H9 (cell line): ENCODE results near the gene PBX1. TPM values are rescaled to one million over a fixed set of nuclear protein-coding genes. Genes with fewer than 3 reads are reported as not detected.
A peak's percentile ranks its signal among the peaks of the same experiment; 100 is the strongest.

Experiments used
- DNase-seq: peaks from one replicate; pipeline ENCODE4 v3.0.0-alpha.2; 2017
- H2AFZ ChIP-seq: one replicate; pipeline ENCODE4 v1.6.1; 2013; ENCODE audit warnings: mild to moderate bottlenecking, low read length, control low read depth, moderate library complexity
- H2AK5ac ChIP-seq: 2 replicates; pipeline ENCODE4 v1.6.1; 2013; ENCODE audit warnings: low read length, control low read depth, mixed read lengths; ENCODE audit not compliant: insufficient read length
- H2BK120ac ChIP-seq: one replicate; pipeline ENCODE4 v1.6.1; 2013; ENCODE audit warnings: low read depth, mild to moderate bottlenecking, low read length, control low read depth, inconsistent platforms; ENCODE audit not compliant: poor library complexity, severe bottlenecking
- H2BK12ac ChIP-seq: 2 replicates; pipeline ENCODE4 v1.6.1; 2013; ENCODE audit warnings: low read length, control low read depth, mixed read lengths, low read depth; ENCODE audit not compliant: insufficient read length
- H2BK15ac ChIP-seq: 2 replicates; pipeline ENCODE4 v1.6.1; 2013; ENCODE audit warnings: low read depth, low read length, control low read depth
- H2BK20ac ChIP-seq: one replicate; pipeline ENCODE4 v1.6.1; 2013; ENCODE audit warnings: low read depth, mild to moderate bottlenecking, low read length, control low read depth, inconsistent platforms; ENCODE audit not compliant: poor library complexity, severe bottlenecking
- H2BK5ac ChIP-seq: 2 replicates; pipeline ENCODE4 v1.6.1; 2013; ENCODE audit warnings: low read length, control low read depth, mixed read lengths; ENCODE audit not compliant: insufficient read length
- H3K14ac ChIP-seq: 2 replicates; pipeline ENCODE4 v1.6.1; 2013; ENCODE audit warnings: low read length, control low read depth; ENCODE audit not compliant: insufficient read depth
- H3K18ac ChIP-seq: 2 replicates; pipeline ENCODE4 v1.6.1; 2013; ENCODE audit warnings: low read depth, mild to moderate bottlenecking, mixed read lengths, low read length, control low read depth; ENCODE audit not compliant: insufficient read length
- H3K23ac ChIP-seq: 2 replicates; pipeline ENCODE4 v1.6.1; 2013; ENCODE audit warnings: low read length, control low read depth, mixed read lengths, low read depth; ENCODE audit not compliant: insufficient read length
- H3K23me2 ChIP-seq: 2 replicates; pipeline ENCODE4 v1.6.1; 2013; ENCODE audit warnings: low read depth, mild to moderate bottlenecking, mixed read lengths, low read length, control low read depth; ENCODE audit not compliant: insufficient read length, poor library complexity, severe bottlenecking
- H3K27ac ChIP-seq: 2 replicates; pipeline ENCODE4 v1.5.1; 2013; ENCODE audit warnings: low read length, control low read depth, mixed read lengths, low read depth; ENCODE audit not compliant: insufficient read length
- H3K27me3 ChIP-seq: 2 replicates; pipeline ENCODE4 v1.6.1; 2013; ENCODE audit warnings: low read length, control low read depth, inconsistent platforms; ENCODE audit not compliant: insufficient read depth
- H3K4ac ChIP-seq: 2 replicates; pipeline ENCODE4 v1.6.1; 2013; ENCODE audit warnings: low read depth, mild to moderate bottlenecking, control low read depth, inconsistent platforms, low read length, moderate library complexity
- H3K4me1 ChIP-seq: 2 replicates; pipeline ENCODE4 v1.6.1; 2013; ENCODE audit warnings: low read length, control low read depth, inconsistent platforms; ENCODE audit not compliant: insufficient read depth
- H3K4me2 ChIP-seq: 2 replicates; pipeline ENCODE4 v1.6.1; 2013; ENCODE audit warnings: low read length, control low read depth, mixed read lengths; ENCODE audit not compliant: insufficient read length, insufficient read depth
- H3K56ac ChIP-seq: 2 replicates; pipeline ENCODE4 v1.6.1; 2013; ENCODE audit warnings: low read depth, mild to moderate bottlenecking, mixed read lengths, low read length, control low read depth; ENCODE audit not compliant: insufficient read length
- H3K79me1 ChIP-seq: 2 replicates; pipeline ENCODE4 v1.6.1; 2013; ENCODE audit warnings: low read depth, mild to moderate bottlenecking, moderate library complexity, low read length, control low read depth, inconsistent platforms; ENCODE audit not compliant: insufficient read depth, poor library complexity, severe bottlenecking
- H3K79me2 ChIP-seq: 2 replicates; pipeline ENCODE4 v1.6.1; 2013; ENCODE audit warnings: low read length, control low read depth, inconsistent platforms; ENCODE audit not compliant: insufficient read depth
- H3K9ac ChIP-seq: 2 replicates; pipeline ENCODE4 v1.6.1; 2013; ENCODE audit warnings: low read length, control low read depth, mixed read lengths; ENCODE audit not compliant: insufficient read length; ENCODE audit errors: extremely low read depth
- H3K9me3 ChIP-seq: one replicate; pipeline ENCODE4 v1.6.1; 2013; ENCODE audit warnings: low read depth, low read length, inconsistent platforms; ENCODE audit not compliant: control insufficient read depth
- H3T11ph ChIP-seq: one replicate; pipeline ENCODE4 v1.6.1; 2013; ENCODE audit warnings: mild to moderate bottlenecking, low read length, control low read depth, inconsistent platforms
- H4K20me1 ChIP-seq: one replicate; pipeline ENCODE4 v1.6.1; 2013; ENCODE audit not compliant: control insufficient read depth, insufficient read length, insufficient read depth
- H4K5ac ChIP-seq: 2 replicates; pipeline ENCODE4 v1.6.1; 2013; ENCODE audit warnings: low read depth, mild to moderate bottlenecking, mixed read lengths, low read length, control low read depth; ENCODE audit not compliant: insufficient read length
- H4K8ac ChIP-seq: replicated peaks from 2 replicates; pipeline ENCODE4 v1.6.1; 2013; ENCODE audit warnings: low read length, control low read depth, mixed read lengths, low read depth; ENCODE audit not compliant: insufficient read length
- H4K91ac ChIP-seq: 2 replicates; pipeline ENCODE4 v1.6.1; 2013; ENCODE audit warnings: low read depth, mild to moderate bottlenecking, moderate library complexity, mixed read lengths, low read length, control low read depth; ENCODE audit not compliant: insufficient read length
- H3K27ac Mint-ChIP-seq, 3 experiments: 2 replicates in 2 of 3; 3 replicates in 1 of 3; pipeline ENCODE4 v1.8.0; 2020 to 2021; ENCODE audit warnings: mixed read lengths in 3 of 3, mild to moderate bottlenecking in 1 of 3, moderate library complexity in 1 of 3
- H3K27me3 Mint-ChIP-seq: 2 replicates; pipeline ENCODE4 v1.8.0; 2021; ENCODE audit warnings: low read depth, mild to moderate bottlenecking, moderate library complexity, mixed read lengths
- H3K36me3 Mint-ChIP-seq, 3 experiments: 2 replicates in 2 of 3; 3 replicates in 1 of 3; pipeline ENCODE4 v1.8.0; 2020 to 2021; ENCODE audit warnings: low read depth in 3 of 3, mixed read lengths in 3 of 3; ENCODE audit not compliant: insufficient read depth in 1 of 3
- H3K4me1 Mint-ChIP-seq, 2 experiments: 2 replicates each; pipeline ENCODE4 v1.8.0; 2020; ENCODE audit warnings: mixed read lengths in 2 of 2
- H3K4me3 Mint-ChIP-seq, 2 experiments: 2 replicates in 1 of 2; 3 replicates in 1 of 2; pipeline ENCODE4 v1.8.0; 2020 to 2021; ENCODE audit warnings: mild to moderate bottlenecking in 2 of 2, mixed read lengths in 2 of 2, moderate library complexity in 1 of 2
- H3K9me3 Mint-ChIP-seq, 2 experiments: 2 replicates in 1 of 2; 3 replicates in 1 of 2; pipeline ENCODE4 v1.8.0; 2020; ENCODE audit warnings: mild to moderate bottlenecking in 2 of 2, mixed read lengths in 2 of 2, moderate library complexity in 1 of 2
- CTCF ChIP-seq: fragments of 200-600 bp; sonication (generic); conservative IDR thresholded peaks from 3 replicates; pipeline ENCODE4 v1.8.0; 2021; ENCODE audit warnings: antibody characterized with exemption, mild to moderate bottlenecking
- WGBS: extraction: QIAGEN DNeasy Blood & Tissue Kit; methylation state at CpG from one replicate; pipeline ENCODE4 v1.1.7; 2013; ENCODE audit warnings: missing lambda C conversion rate, low lambda C conversion rate, mixed read lengths; ENCODE audit not compliant: insufficient read length; ENCODE audit errors: extremely low coverage; 5-methylcytosine and 5-hydroxymethylcytosine counted together
- total RNA-seq: library from RNA; stranded (reverse); gene quantifications from 2 replicates; pipeline ENCODE4 v1.2.1, GENCODE V29; 2021

The PBX1 gene
- total RNA-seq, 1 experiment from 2014 or later, result 142 TPM

GRCh38 chr1:164636757-164637156 lies 77.8 kb downstream of the PBX1 start:
- Histone ChIP-seq H3K18ac (no peak overlapping the region), H3K23ac (no peak overlapping the region), H4K8ac (no peak overlapping the region), H3K27me3 (no peaks in the 10 kb centered on the region), H4K5ac (no peak overlapping the region), H2AK5ac (no peak overlapping the region), H3K4me2 (no peak overlapping the region), H3K79me2 (peaks cover 38% of the 10 kb centered on the region; the same call in 1 of the 2 replicates), H2AFZ (no peak overlapping the region), H3K14ac (no peak overlapping the region), H3K4me1 (peaks cover 17% of the 10 kb centered on the region; the same call in 1 of the 2 replicates), H3K56ac (no peak overlapping the region), H4K20me1 (no peaks in the 10 kb centered on the region), H3K9ac (no peak overlapping the region), H3K23me2 (no peaks in the 10 kb centered on the region), H3K4ac (no peak overlapping the region), H4K91ac (no peak overlapping the region), H3K27ac (no peak overlapping the region), H2BK120ac (no peak overlapping the region), H2BK20ac (no peak overlapping the region), H3K9me3 (no peaks in the 10 kb centered on the region), H2BK15ac (no peak overlapping the region), H2BK12ac (no peak overlapping the region), H3T11ph (no peak overlapping the region), H2BK5ac (no peak overlapping the region), H3K79me1 (peaks cover 8% of the 10 kb centered on the region)
- peaks cover 69 to 71% of the 10 kb centered on the region in 2 experiments for H3K4me1 Mint-ChIP-seq
- H3K36me3 Mint-ChIP-seq, result peaks cover 9 to 25% (median 20%) of the 10 kb centered on the region in 3 experiments; a peak in 6 of 7 replicates
- H3K27ac Mint-ChIP-seq, result peak overlapping the region in 2 of 3 experiments; percentile 44 to 72; a peak in 4 of 7 replicates
- no CpG with 5 or more reads among the region's 3 CpGs for WGBS
- no peak for DNase-seq
- no peaks in the 10 kb centered on the region for H3K9me3 Mint-ChIP-seq
- no peak for TF ChIP-seq CTCF
- H3K4me3 Mint-ChIP-seq, result no peak overlapping the region; a peak in 1 of 5 replicates
- H3K27me3 Mint-ChIP-seq, result no peaks in the 10 kb centered on the region
